GM21576 (cell line): ENCODE data around the gene DMRT1.
"Not testable (repeated sequence)": the region's sequence is repeated elsewhere in the genome, so short reads cannot be mapped to it uniquely, and the experiment has no call there.

ENCODE experiments used
- ATAC-seq: cut with Tn5 transposase; IDR thresholded peaks from one replicate; pipeline ENCODE4 v1.9.1; 2021; ENCODE audit warnings: mild to moderate bottlenecking, moderate library complexity; ENCODE audit not compliant: unreplicated experiment

DMRT1 gene

GRCh38 chr9:852539-852938, 11.0 kb downstream of the DMRT1 start:
- ATAC-seq, result no peak

DNA sequence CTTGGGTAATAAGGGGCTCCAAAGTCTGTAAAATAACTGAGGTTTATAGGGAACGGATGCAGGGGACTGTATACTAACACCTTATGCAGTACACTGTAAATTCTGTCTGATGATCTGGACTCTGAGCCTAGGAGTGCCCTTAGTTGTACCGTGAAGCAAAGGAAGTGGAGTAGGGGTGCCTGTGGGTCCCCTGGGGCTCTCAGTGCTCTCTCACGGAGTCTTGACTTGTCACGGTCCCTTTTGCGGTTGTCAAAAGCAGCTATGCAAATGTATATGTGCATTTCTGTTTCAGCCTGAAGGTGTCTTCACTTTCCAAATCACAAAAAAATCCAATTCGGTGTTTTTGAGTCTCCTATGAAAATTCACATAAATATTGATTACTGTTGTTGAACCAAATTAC, 17.8 kb downstream of the DMRT1 start:
- ATAC-seq, result peak; percentile 100

DNA sequence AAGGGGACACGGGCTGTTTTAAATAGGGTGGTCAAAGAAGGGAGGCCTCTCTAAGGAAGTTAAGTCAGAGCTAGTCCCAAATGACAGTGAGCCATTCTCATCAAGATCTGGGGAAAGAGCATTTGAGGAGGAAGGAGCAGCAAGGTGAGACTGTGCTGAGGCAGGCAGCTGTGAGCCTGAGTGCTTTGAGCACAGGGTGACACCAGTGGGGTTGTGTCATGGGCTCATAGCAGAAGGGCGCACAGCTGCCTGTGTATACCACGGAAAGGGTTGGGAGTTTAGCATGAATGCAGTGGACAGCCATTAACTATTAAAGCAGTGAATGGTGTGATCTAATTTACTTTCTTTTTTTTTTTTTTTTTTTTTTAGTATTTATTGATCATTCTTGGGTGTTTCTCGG, 19.2 kb downstream of the DMRT1 start:
- ATAC-seq, result no peak

- not testable (repeated sequence) for ATAC-seq
Observed at GRCh38 chr9:861525-861924, 20.0 kb downstream of the DMRT1 start.

- ATAC-seq, result no peak
Observed at GRCh38 chr9:875119-875962, 33.8 kb downstream of the DMRT1 start.

- ATAC-seq, result no peak
Observed at GRCh38 chr9:876425-876824, 34.9 kb downstream of the DMRT1 start.

DNA sequence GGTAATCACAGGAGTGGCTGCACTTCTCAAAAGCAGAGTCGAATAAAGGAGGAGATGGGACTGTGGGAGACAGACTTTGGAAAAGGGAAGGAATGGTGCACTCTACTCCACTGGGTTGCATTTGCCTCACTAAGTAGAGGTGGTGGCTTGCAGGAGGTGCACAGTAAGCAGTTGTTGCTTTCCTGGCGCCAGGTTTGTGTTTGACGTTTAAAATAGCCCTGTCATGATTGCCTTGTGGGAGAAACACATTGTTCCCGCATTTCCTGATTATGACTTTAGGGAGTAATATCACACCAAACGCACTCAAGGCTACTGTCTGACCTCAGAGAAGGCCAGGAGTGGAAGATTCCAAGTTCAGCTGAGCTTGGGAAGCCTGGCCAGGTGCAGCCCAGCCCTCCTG, 36.7 kb downstream of the DMRT1 start:
- no peak for ATAC-seq

GRCh38 chr9:880725-881124, 39.2 kb downstream of the DMRT1 start:
- ATAC-seq, result no peak

DNA sequence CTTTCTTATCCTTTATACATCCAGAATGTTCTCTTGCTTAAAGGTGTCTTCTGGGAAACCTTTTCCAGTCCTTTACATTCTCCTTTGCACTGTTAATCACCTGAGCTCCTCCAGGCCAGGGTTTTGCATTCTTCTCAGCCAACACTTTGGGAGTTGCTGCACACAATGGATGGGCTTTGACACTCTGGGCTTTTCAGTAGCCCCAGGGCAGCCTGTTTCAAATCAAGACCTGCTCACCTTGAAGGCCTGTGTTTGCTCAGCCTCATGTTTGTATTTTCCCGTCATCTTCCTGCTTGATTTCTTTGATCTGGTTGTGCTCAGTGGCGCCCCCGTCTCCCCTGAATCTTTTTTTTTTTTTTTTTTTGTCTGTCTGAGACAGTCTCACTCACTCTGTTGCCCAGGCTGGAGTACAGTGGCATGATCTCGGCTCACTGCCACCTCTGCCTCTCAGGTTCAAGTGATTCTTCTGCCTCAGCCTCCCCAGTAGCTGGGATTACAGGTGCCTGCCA, 41.0 kb downstream of the DMRT1 start:
- no peak for ATAC-seq

DNA sequence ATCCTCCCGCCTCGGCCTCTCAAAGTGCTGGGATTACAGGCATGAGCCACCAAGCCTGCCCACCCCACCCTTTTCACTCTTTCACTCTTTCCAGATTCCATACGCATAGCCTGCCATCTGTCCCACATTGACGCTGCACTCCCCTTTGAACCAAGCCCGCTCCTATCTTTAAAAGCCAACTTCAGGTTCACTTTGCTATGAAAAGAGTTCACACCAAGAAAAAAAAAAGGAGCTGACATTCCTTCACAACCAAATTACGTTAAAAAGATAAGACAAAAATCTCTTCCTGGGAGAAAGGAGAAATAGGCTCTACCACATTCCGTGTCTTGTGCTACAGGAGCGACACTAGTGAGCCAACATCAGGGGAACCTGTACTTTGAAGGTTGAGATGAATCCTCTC, 41.5 kb downstream of the DMRT1 start:
- no peak for ATAC-seq

- ATAC-seq, result no peak
Observed at GRCh38 chr9:886886-887285, 45.4 kb downstream of the DMRT1 start.

GRCh38 chr9:892123-892522, 50.6 kb downstream of the DMRT1 start:
- ATAC-seq, result no peak

DNA sequence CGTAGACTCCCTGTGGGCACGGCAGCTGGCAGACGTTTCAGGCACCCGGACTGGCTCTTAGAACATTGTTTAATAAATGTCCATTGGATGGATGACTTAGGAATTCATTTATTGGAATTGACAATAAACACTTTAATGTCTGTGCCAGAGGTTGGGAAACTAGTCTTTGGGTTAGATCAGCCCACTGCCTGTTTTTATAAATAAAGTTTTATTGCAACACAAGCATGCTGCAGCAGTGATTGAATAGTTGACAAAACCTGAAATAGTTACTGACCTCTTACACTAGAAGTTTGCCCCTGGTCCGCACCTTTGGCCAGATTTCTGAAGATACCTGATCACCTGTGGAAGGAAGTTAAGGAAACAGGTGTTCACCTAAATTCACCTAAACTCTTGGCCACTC, 51.6 kb downstream of the DMRT1 start:
- no peak for ATAC-seq

- peak; percentile 98 for ATAC-seq
Observed at GRCh38 chr9:893843-894420, 52.4 kb downstream of the DMRT1 start.

DNA sequence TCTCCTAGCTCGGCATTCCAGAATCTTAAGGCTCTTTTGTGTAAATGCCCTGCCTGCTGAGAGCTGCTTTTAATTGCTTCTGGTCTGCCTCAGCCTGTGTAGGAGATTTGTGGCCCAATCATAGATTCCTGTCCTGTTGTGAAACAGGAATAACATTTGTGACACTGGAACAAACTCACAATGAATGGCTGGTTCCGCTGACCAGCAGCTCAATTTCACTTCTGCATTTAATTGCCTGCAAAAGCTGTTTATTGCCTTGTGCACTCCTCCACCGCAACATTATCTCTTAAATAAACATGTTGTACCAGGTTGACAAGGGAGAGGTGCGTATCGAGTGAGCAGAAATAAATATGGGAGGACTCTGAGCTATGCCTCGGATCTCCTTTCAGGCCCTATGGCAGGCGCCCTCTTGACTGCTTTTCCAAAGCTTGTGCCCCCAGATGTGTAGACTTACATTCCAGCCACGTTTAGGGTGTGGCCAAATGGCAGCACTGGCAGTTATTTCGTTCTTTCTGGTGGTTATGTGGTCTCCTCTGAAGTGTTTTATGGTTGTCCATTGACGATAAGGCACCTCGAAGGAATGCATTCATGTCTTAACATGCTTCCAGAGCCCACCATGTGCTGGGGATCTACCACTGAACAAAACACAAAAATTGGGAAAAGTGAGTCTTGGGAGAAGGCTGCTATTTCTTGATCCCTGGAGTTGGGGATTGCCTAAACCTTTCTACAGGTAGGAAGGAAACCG, 58.1 kb downstream of the DMRT1 start:
- no peak for ATAC-seq

- ATAC-seq, result no peak
Observed at GRCh38 chr9:903886-904285, 62.4 kb downstream of the DMRT1 start.

DNA sequence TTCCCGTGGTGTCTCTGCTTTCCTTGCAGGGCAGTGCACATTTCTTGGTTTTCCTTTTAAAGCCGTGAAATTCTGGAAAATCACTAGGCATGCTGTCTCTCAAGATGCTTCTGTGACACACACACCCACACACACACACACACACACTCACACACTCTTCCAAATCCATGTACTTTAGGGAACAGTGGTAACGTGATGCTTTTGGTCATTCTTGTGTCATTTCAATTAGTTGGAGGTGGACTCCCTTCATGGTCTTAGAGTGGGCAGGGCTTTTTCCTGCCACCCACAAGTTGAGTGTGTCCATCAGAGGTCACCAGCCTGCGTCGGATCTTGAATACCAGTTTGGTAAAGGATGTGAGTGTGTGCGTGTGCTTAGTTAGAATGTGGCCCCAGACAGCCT, 64.4 kb downstream of the DMRT1 start:
- no peak for ATAC-seq

- ATAC-seq, result no peak
Observed at GRCh38 chr9:908536-909205, 67.2 kb downstream of the DMRT1 start.

- no peak for ATAC-seq
Observed at GRCh38 chr9:911005-911404, 69.5 kb downstream of the DMRT1 start.

DNA sequence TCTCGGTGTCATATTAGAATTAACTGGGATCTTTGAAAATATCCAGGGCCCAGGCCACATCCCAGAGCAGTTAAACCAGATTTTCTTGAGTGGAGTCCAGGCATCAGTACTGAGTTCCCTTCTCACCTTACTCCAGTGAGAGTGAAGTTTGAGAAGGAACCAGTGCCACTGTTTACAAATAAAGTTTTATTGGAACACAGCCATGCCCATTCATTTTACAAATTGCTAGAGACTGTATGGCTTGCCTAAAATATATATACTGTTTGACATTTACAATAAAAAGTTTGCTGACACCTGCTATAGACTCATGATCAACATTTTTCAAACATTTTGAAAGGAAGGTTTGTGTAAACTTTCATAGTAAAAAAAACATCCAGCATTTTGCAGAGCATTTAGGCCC, 71.3 kb downstream of the DMRT1 start:
- ATAC-seq, result no peak

DNA sequence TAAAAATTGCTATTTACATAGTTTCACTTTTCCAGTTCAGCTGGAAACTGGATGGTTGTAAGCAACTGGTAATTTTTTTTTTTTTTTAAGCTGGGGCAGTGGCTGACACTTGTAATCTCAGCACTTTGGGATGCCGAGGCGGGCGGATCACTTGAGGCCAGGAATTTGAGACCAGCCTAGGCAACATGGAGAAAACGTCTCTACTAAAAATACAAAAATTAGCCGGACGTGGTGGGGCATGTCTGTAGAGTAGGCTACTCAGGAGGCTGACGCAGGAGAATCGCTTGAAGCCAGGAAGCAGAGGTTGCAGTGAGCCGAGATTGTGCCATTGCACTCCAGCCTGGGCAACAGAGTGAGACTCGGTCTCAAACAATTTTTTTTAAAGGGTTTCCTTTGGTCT, 72.0 kb downstream of the DMRT1 start:
- ATAC-seq, result not testable (repeated sequence)
